MG63 (cell line): ENCODE measurements around the gene SCUBE1. TPM values are rescaled to one million over a fixed set of nuclear protein-coding genes. Genes with fewer than 3 reads are reported as not detected.

ENCODE experiments used
- DNase-seq: peaks from one replicate; pipeline ENCODE4 v3.0.0-alpha.2; 2020
- H3K27me3 ChIP-seq: fragments of 250-450 bp; sonication (Bioruptor Pico); 2 replicates; pipeline ENCODE4 v1.5.1; 2020; ENCODE audit warnings: mild to moderate bottlenecking, moderate library complexity
- H3K36me3 ChIP-seq: fragments of 250-450 bp; sonication (Bioruptor Pico); 2 replicates; pipeline ENCODE4 v1.5.1; 2020; ENCODE audit warnings: mild to moderate bottlenecking, moderate library complexity
- H3K4me3 ChIP-seq: fragments of 250-450 bp; sonication (Bioruptor Pico); 2 replicates; pipeline ENCODE4 v1.5.1; 2020; ENCODE audit warnings: mild to moderate bottlenecking, moderate library complexity
- H3K9me3 ChIP-seq: fragments of 250-450 bp; sonication (Bioruptor Pico); 2 replicates; pipeline ENCODE4 v1.5.1; 2020; ENCODE audit warnings: mild to moderate bottlenecking, moderate library complexity
- total RNA-seq: library from RNA; depleted of rRNA; stranded (reverse); fragments of >200 nt; shearing (Covaris generic); gene quantifications from 2 replicates; pipeline ENCODE4 v1.2.3, GENCODE V29; 2014; ENCODE audit warnings: low replicate concordance

The SCUBE1 gene
- total RNA-seq, 1 experiment from 2014 or later: 0.16 TPM

- H3K36me3 ChIP-seq: peaks cover 29% of the 10 kb centered on the region
- no peaks in the 10 kb centered on the region for H3K27me3 ChIP-seq
- DNase-seq: no peak
- no peaks in the 10 kb centered on the region for H3K9me3 ChIP-seq
- H3K4me3 ChIP-seq: no peak overlapping the region
Observed at GRCh38 chr22:43166132-43166930, 176.8 kb downstream of the SCUBE1 start.

- Histone ChIP-seq H3K27me3 (no peaks in the 10 kb centered on the region), H3K36me3 (peaks cover 38% of the 10 kb centered on the region), H3K9me3 (no peaks in the 10 kb centered on the region), H3K4me3 (no peak overlapping the region)
- no peak for DNase-seq
Observed at GRCh38 chr22:43164636-43165035, 178.5 kb downstream of the SCUBE1 start.

GRCh38 chr22:43163241-43163795 is 179.9 kb downstream of the SCUBE1 start:
- no peaks in the 10 kb centered on the region for H3K9me3 ChIP-seq
- no peak overlapping the region for H3K4me3 ChIP-seq
- DNase-seq: no peak
- no peaks in the 10 kb centered on the region for H3K27me3 ChIP-seq
- peaks cover 35% of the 10 kb centered on the region for H3K36me3 ChIP-seq

- Histone ChIP-seq H3K36me3 (peaks cover 35% of the 10 kb centered on the region), H3K27me3 (no peaks in the 10 kb centered on the region), H3K4me3 (no peak overlapping the region), H3K9me3 (no peaks in the 10 kb centered on the region)
- no peak for DNase-seq
Observed at GRCh38 chr22:43162412-43163150, 180.6 kb downstream of the SCUBE1 start.

GRCh38 chr22:43160497-43161126 is 182.6 kb downstream of the SCUBE1 start:
- Histone ChIP-seq H3K27me3 (no peaks in the 10 kb centered on the region), H3K36me3 (peaks cover 38% of the 10 kb centered on the region), H3K9me3 (no peaks in the 10 kb centered on the region), H3K4me3 (no peak overlapping the region)
- no peak for DNase-seq

- H3K9me3 ChIP-seq: no peaks in the 10 kb centered on the region
- DNase-seq: no peak
- peaks cover 45% of the 10 kb centered on the region for H3K36me3 ChIP-seq
- H3K27me3 ChIP-seq: no peaks in the 10 kb centered on the region
- H3K4me3 ChIP-seq: no peak overlapping the region
Observed at GRCh38 chr22:43159484-43160178, 183.5 kb downstream of the SCUBE1 start.

GRCh38 chr22:43158778-43159483 is 184.2 kb downstream of the SCUBE1 start:
- H3K27me3 ChIP-seq: no peaks in the 10 kb centered on the region
- no peak for DNase-seq
- H3K36me3 ChIP-seq: peaks cover 50% of the 10 kb centered on the region
- no peaks in the 10 kb centered on the region for H3K9me3 ChIP-seq
- no peak overlapping the region for H3K4me3 ChIP-seq

- no peaks in the 10 kb centered on the region for H3K27me3 ChIP-seq
- no peaks in the 10 kb centered on the region for H3K9me3 ChIP-seq
- H3K36me3 ChIP-seq: peaks cover 43% of the 10 kb centered on the region
- DNase-seq: no peak
- H3K4me3 ChIP-seq: no peak overlapping the region
Observed at GRCh38 chr22:43157874-43158546, 185.2 kb downstream of the SCUBE1 start.

- DNase-seq: no peak
- H3K27me3 ChIP-seq: no peaks in the 10 kb centered on the region
- H3K4me3 ChIP-seq: no peak overlapping the region
- H3K36me3 ChIP-seq: peaks cover 38% of the 10 kb centered on the region
- no peaks in the 10 kb centered on the region for H3K9me3 ChIP-seq
Observed at GRCh38 chr22:43156413-43156812, 186.8 kb downstream of the SCUBE1 start.

GRCh38 chr22:43155789-43156188 is 187.4 kb downstream of the SCUBE1 start:
- Histone ChIP-seq H3K36me3 (peaks cover 35% of the 10 kb centered on the region), H3K27me3 (no peaks in the 10 kb centered on the region), H3K4me3 (no peak overlapping the region), H3K9me3 (no peaks in the 10 kb centered on the region)
- no peak for DNase-seq

- no peak for DNase-seq
- H3K36me3 ChIP-seq: peaks cover 27% of the 10 kb centered on the region
Observed at GRCh38 chr22:43154887-43155536, 188.2 kb downstream of the SCUBE1 start.

GRCh38 chr22:43153899-43154298 is 189.3 kb downstream of the SCUBE1 start:
- Histone ChIP-seq H3K36me3 (peaks cover 22% of the 10 kb centered on the region), H3K4me3 (no peak overlapping the region), H3K9me3 (no peaks in the 10 kb centered on the region), H3K27me3 (no peaks in the 10 kb centered on the region)
- no peak for DNase-seq

More at GRCh38 chr22:43154887-43155536, 188.2 kb downstream of the SCUBE1 start:
- Histone ChIP-seq H3K4me3 (no peak overlapping the region), H3K9me3 (no peaks in the 10 kb centered on the region), H3K27me3 (no peaks in the 10 kb centered on the region)

GRCh38 chr22:43152357-43153071 is 190.7 kb downstream of the SCUBE1 start:
- peaks cover 22% of the 10 kb centered on the region for H3K36me3 ChIP-seq
- peak overlapping the region; percentile 97 for H3K4me3 ChIP-seq
- peak; percentile 92 for DNase-seq
- H3K27me3 ChIP-seq: no peaks in the 10 kb centered on the region
- H3K9me3 ChIP-seq: no peaks in the 10 kb centered on the region

- Histone ChIP-seq H3K4me3 (peak overlapping the region; percentile 97), H3K27me3 (no peaks in the 10 kb centered on the region), H3K36me3 (peaks cover 22% of the 10 kb centered on the region), H3K9me3 (no peaks in the 10 kb centered on the region)
- DNase-seq: no peak
Observed at GRCh38 chr22:43152003-43152356, 191.2 kb downstream of the SCUBE1 start.
